ENCODE results near the gene UAP1L1. TPM values are rescaled to one million over a fixed set of nuclear protein-coding genes. Genes with fewer than 3 reads are reported as not detected.

Gene UAP1L1
- polyA plus RNA-seq, 2 of the 4 experiments (the other 2 are of a cell fraction), result 1.2 to 7.8 TPM

GRCh38 chr9:137052293-137052692, 25.0 kb upstream of the UAP1L1 start (continued):
- TF ChIP-seq JUNB (IDR thresholded peaks at IDR 0.05) (no peak), RAD21 (conservative IDR thresholded peaks at IDR 0.05 in 1 of 2, IDR thresholded peaks at IDR 0.05 in 1 of 2) (no peak)

- DNase-seq (ENCODE audit: low read depth in 1 of 2, low spot score in 1 of 2) (no peak), ATAC-seq (0 out of 6 replicates have a peak, but pooled peaks of 1 of the 2 experiments have one; percentile 0), FAIRE-seq (no peak)
- Histone ChIP-seq H3K4me1 (peaks cover 53% of the 10 kb centered on the region), H3K4me3 (peak overlapping the region; percentile 59), H3K4me2 (peak overlapping the region; percentile 99), H3K27ac (peak overlapping the region; percentile 79 to 88), H3K9me3 (no peaks in the 10 kb centered on the region)
- POLR2A ChIA-PET, result no interaction called here
- whole genome bisulfite sequencing (ENCODE audit: missing lambda C conversion rate), result 46% methylated on average over 16 of the region's 71 CpGs
- CTCF ChIA-PET, result interaction anchor here (0.8 to 15.7 kb wide), 8 partner anchors 11 to 211 kb away, joined by 3 to 656 read pairs (median 4); partner anchors contain the start of genes ABCA2 and SAPCD2
- TF ChIP-seq POLR2A (IDR thresholded peaks at IDR 0.05; ENCODE audit: low read length) (no peak), EP300 (IDR thresholded peaks at IDR 0.05) (no peak), FOSB (CRISPR knock-in tag; IDR thresholded peaks at IDR 0.05) (no peak), KDM5A (IDR thresholded peaks at IDR 0.05) (no peak), RARB (CRISPR knock-in tag; IDR thresholded peaks at IDR 0.05) (no peak)
Observed at GRCh38 chr9:137052998-137053943, 24.0 kb upstream of the UAP1L1 start.

- TF ChIP-seq TP53 (CRISPR knock-in tag; IDR thresholded peaks at IDR 0.05) (no peak), HOXB5 (CRISPR knock-in tag; IDR thresholded peaks at IDR 0.05) (no peak), POLR2AphosphoS2 (conservative IDR thresholded peaks at IDR 0.05; ENCODE audit: low read length) (no peak), RCOR1 (IDR thresholded peaks at IDR 0.05; ENCODE audit: low read depth, low read length) (no peak), BHLHE40 (IDR thresholded peaks at IDR 0.05; ENCODE audit: low read depth, low read length) (no peak), ZC3H11A (IDR thresholded peaks at IDR 0.05) (no peak), NR3C1 (IDR thresholded peaks at IDR 0.05) (no peak), HEYL (CRISPR knock-in tag; IDR thresholded peaks at IDR 0.05) (no peak), FOXS1 (CRISPR knock-in tag; IDR thresholded peaks at IDR 0.05) (no peak), PHF8 (IDR thresholded peaks at IDR 0.05; ENCODE audit: borderline replicate concordance, low read depth) (no peak), CBX2 (IDR thresholded peaks at IDR 0.05; ENCODE audit: borderline replicate concordance, low read depth) (no peak), HOXA7 (CRISPR knock-in tag; IDR thresholded peaks at IDR 0.05) (no peak)
- TF ChIP-seq, protein P1, sequence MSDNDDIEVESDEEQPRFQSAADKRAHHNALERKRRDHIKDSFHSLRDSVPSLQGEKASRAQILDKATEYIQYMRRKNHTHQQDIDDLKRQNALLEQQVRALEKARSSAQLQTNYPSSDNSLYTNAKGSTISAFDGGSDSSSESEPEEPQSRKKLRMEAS (IDR thresholded peaks at IDR 0.05), result no peak
- 86% methylated on average over 24 of the region's 90 CpGs for WGBS (ENCODE audit: missing lambda C conversion rate)
- Histone ChIP-seq H3K27ac (peak within 1 kb of the TSS; percentile 79 to 88), H3K4me2 (peak within 1 kb of the TSS; percentile 99), H3K9me3 (no peaks in the 10 kb centered on the region), H3K4me3 (peak within 1 kb of the TSS; percentile 59), H3K4me1 (peaks cover 56% of the 10 kb centered on the region)
- DNase-seq (ENCODE audit: low read depth in 1 of 2, low spot score in 1 of 2) (no peak), ATAC-seq (peak; percentile 8 to 10; a peak in 3 of 6 replicates), FAIRE-seq (no peak)
- ChIA-PET POLR2A (no interaction called here), CTCF (interaction anchor here (1.1 to 19.2 kb wide), 7 partner anchors 1 to 182 kb away, joined by 3 to 656 read pairs (median 14); partner anchors contain the start of genes ABCA2, ENTPD2, NPDC1 and SAPCD2)
Observed at GRCh38 chr9:137053944-137054931, 23.1 kb upstream of the UAP1L1 start, which contains the start of gene ENTPD2. TSS of gene ENTPD2 (minus strand) at chr9:137054061. CDS start at chr9:137053997, 64 bp downstream.

Measured in A549 (cell line).